HG02678 (cell line): ENCODE measurements around the gene HDAC7.
"Not testable (repeated sequence)": the region's sequence is repeated elsewhere in the genome, so short reads cannot be mapped to it uniquely, and the experiment has no call there.

ENCODE experiments used
- ATAC-seq: cut with Tn5 transposase; IDR thresholded peaks from one replicate; pipeline ENCODE4 v1.9.1; 2021; ENCODE audit warnings: mild to moderate bottlenecking, moderate library complexity; ENCODE audit not compliant: unreplicated experiment

Gene HDAC7

GRCh38 chr12:47815447-47815846 is 4.3 kb downstream of the HDAC7 start:
- ATAC-seq: not testable (repeated sequence)

DNA sequence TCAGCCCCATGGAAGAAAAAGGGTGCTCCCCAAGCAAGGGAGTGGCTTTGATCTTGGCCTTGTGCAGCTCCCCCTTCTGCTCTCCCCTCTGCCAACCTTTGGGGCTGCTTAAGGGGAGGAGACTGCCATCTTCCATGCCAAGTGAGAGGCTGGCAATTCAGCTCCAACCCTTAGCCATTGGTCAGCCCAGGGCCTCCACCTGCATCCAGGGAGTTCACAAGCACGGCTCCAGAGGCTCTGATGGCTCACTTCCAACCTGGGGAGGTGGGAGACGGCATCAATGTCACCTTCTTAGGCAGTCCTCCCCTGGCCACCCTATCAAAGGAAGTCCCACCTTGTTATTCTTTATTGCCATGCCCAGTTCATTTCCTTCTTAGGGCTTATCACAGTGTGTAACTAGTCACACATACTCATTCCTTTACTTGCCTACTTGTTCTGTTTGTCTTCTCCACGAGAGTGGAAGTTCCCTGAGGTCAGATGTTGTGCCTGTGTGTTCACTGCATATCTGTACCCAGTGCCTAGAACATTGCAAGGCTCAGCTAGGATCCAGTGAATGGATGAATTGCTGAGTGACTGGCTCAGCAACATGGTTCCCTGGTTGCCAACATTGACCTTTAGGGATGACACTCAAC is 5.0 kb downstream of the HDAC7 start:
- ATAC-seq: no peak

DNA sequence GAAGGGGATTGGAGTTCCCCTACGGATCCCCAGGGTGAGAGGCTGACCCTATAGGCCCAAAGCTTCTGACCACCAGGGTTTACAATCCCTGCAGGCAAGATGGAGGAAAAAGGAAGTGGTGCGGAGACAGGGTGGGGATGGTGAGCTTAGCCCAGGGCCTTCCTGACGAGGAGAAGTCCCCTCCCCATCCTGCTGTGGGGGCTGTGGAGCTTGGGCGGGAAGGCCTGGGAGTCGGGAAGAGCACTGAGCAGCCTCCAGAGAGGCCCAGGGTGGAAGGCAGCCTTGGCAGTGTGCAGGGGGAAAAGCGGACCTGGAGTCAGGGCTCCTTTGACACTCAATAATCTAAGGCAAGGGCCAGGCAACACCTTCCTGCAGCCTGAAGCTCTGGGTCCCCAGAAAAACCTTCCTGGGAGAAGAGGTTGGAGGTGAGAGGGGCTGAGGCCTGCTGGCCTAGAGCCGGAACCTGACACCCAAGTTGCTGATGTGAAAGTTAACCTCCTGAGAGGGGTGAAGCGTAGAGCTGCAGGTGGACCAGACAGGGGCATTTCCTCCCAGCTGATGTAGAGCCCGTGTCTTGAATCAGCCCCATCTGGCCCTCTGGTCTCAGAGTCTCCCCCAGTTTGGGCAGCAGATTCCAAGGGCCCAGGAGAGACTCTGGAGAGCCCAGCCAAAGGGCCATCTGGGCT is 6.0 kb downstream of the HDAC7 start:
- ATAC-seq: peak; percentile 46

DNA sequence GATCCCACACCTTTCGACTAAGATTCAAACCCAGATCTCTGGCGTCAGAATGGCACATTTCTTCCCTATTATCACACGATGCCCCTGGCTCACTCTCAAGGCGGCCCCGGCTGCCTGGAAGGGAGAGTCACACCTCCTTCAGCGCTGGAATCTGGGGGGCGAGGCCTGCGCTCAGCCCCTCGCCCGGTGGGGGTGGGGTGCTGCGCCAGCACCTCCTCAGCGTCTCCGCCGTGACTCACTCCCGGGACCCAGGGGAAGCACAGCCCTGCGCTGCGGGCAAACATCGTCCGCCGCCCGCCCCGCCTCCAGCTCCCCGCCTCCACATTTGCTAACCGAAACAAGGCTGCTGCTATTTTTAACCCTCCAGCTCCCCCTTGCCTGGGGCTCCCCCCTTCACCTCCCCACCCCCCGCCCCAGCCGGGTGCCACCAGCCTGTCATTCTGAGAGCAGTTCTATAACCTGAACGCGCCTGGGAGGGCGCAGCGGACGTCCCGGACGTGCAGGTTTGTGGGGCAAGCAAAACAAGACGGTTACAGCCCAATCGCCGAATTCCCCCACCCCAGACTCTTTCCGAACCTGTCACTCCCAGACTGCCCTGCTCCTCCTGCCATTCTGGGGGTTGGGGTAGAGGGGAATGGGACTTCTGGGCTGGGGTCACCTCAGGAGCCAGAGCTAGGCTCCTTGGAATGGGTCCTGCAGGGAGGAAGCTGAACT is 6.7 kb downstream of the HDAC7 start:
- ATAC-seq: peak; percentile 64

- ATAC-seq: no peak
These were observed 7.9 kb downstream of the HDAC7 start for GRCh38 chr12:47811581-47812484.

DNA sequence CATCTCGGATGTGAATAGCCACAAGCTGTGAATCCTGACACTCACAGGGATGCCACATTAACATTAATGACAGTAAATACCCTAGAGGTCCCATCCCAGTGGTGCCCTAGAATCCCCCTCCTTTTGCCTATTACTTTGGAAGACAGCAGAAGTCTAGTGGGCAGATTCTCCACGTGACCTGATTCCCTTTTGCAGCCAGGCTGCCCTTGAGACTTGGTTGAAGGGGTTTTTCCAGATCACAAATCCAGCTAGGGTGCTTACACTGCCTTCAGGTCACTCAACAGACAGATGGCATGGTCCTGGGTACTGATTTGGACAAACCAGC is 8.7 kb downstream of the HDAC7 start:
- no peak for ATAC-seq

- ATAC-seq: not testable (repeated sequence)
These were observed 10.2 kb downstream of the HDAC7 start for GRCh38 chr12:47809518-47809917.

DNA sequence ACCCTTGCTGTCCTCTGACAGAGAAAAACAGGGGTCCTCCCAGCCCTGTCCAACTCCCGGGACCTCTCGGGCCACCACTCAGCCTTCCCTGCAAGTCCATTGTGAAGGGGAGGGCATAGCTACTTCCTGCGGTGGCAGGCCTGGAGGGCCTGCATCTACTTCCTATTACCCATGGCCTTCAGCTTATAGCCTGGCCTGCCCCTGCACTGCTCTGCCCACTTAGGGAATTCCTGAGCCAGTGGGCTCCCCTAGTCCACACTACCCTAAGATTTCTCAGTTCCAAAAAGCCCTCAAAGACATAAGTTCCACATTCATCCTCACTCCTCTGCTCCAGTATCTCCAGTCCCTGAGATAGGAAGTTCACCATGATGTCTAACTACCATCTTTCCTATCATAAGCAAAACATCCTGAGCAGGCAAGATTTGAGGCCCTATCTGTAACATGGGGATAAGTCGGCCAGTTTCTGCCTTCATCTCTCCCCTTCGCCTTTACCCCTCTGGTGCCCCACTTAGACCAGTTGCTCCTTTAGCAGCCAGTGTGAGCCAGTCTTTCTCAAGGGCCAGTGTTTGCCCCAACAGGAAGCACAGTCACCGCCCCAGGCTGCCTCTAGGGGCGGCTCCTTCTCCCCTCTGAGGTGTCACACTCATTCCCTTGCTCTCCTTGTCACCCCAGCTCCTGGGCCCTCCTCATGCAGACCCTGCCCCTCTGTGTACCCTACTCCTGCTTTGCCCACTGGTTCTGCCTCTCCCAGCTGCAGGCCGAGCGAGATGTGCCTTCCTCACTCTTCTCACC is 10.9 kb downstream of the HDAC7 start:
- ATAC-seq: no peak

DNA sequence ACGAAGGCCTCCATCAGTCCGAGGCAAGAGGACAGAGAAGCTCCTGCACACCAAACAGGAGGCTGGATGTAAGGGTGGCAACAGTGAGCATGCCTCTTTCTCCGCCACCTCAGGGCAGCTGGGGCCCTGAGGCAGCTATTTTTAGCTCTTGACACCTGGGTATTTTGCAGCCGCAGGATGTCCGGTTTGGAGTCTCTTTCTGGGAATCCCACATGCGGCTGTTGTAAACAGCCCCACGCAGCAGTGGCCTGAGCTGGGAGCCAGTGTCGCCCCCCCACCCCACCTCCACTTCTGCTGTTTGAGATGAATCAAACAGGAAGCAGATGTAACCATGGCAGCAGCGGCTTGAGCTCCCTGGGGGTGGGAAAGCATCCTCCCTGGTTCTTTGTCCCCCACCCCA is 11.7 kb downstream of the HDAC7 start:
- ATAC-seq: peak; percentile 34

DNA sequence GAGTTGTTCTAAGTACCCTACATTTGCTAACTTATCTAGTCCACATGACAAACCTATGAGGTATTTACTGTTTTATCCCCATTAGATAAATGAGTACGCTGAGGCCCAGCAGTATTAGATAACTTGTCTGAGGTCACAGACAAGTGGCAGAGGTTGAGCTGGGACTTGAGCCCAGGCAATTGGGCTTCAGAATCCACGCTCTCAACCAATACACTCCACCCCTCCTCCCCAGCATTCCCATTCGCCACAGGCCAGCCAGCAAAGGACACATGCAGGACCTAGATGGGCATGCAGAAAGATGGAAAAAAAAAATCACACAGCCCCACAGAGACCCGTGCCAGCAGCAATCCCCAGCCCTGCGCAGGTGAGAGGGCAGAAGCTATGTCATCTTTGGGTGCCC is 12.4 kb downstream of the HDAC7 start:
- ATAC-seq: no peak

DNA sequence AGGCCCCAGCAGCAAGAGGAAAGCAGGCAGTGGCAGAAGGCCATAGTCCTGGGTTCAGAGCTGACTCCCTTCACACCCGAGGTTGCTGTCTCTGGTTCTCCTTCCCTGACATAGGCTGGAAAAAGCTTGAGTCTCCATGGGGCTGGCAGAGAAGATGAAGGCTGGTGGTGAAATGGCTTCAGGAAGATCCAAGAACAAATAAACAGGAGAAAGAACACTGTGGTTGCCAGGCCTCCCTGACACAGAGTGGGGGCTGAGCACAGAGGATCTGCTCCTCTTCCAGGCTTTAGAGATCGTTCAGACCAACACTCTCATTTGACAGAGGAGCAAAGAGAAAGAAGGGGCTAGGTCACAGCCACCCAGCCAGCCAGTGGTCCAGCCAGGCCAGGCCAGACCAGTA is 14.3 kb downstream of the HDAC7 start:
- no peak for ATAC-seq

- ATAC-seq: no peak
These were observed 15.5 kb downstream of the HDAC7 start for GRCh38 chr12:47804171-47804570.

GRCh38 chr12:47803191-47803875 is 16.4 kb downstream of the HDAC7 start:
- no peak for ATAC-seq

GRCh38 chr12:47802312-47802711 is 17.4 kb downstream of the HDAC7 start:
- no peak for ATAC-seq

- ATAC-seq: no peak
These were observed 17.8 kb downstream of the HDAC7 start for GRCh38 chr12:47801904-47802246.

- no peak for ATAC-seq
These were observed 18.4 kb downstream of the HDAC7 start for GRCh38 chr12:47801170-47801903.

- no peak for ATAC-seq
These were observed 19.1 kb downstream of the HDAC7 start for GRCh38 chr12:47800582-47800981.

DNA sequence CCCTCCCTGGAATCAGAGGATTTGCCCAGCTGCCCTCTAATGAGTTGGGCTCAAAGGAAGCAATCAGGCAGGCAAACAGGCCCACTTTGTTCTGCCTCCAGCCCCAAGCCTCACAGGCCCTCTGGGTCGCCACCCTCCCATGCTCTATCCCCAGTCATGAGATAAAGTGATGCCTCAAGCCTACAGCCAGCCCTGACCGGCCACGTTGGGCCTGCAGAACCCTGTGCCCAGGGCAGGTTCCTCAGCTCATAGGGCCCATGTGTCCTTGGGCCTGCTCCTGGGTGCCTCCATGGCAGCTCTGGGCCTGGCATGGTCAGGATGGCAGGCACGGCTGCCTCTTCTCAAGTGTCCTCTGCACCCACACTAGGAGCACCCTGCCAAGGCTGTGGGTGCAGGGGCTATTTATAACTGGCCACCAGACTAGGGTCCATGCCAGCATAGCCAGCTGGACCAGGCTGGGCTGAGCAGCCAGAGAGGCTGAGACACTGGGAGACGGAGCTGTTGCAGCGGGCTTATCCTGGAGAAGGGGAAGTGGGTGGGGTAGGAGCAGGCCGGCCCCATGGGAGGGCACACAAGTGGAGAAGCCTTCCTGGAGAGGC is 20.2 kb downstream of the HDAC7 start:
- no peak for ATAC-seq

DNA sequence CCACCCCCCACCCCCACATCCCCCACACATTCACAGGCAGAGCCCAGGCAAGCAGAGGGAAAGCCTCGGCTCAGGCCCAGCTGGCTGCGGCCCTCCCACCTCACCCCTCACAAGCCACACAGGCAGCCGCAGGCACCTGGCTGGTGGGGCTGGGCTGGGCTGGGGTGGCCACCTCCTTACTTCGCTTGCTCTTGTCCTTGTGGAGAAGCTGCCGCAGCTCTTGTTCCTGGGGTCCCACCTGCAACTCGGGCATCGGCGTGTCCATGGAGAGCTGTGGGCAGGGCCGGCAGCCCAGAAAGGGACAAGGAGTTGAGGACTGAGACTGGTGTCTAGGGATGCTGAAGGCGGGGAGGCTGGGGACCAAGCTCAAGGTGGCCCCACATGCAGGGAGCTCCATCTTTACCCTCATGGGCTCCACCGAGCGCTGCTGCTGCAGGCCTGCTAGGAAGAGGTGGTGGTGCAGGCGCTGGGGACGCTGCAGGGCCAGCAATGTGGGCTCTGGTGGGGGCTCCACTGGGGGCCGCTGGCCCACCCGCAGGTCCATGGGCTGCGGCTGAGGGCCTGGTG is 21.2 kb downstream of the HDAC7 start:
- ATAC-seq: no peak
